Frontal cortex (tissue), 4 donors: ENCODE data around the gene NCKAP5. TPM values are rescaled to one million over a fixed set of nuclear protein-coding genes. Genes with fewer than 3 reads are reported as not detected.
A peak's percentile ranks its signal among the peaks of the same experiment; 100 is the strongest.

ENCODE experiments used
- DNase-seq, 2 donors: peaks; one replicate each; pipeline ENCODE4 v3.0.0; 2012; ENCODE audit warnings: low spot score in 2 of 2
- FAIRE-seq: peaks from 2 replicates; lab custom pipeline; 2012; peaks lifted over from hg19 to GRCh38; lab: Jason Lieb, UNC
- total RNA-seq: library from RNA; depleted of rRNA; stranded (reverse); fragments of >200 nt; gene quantifications from one replicate; pipeline ENCODE4 v1.2.3, GENCODE V29; 2014
- donor health status: control.
- donor health status: control.
- donor health status: control.

NCKAP5 gene
- total RNA-seq = 9.0 TPM

DNA sequence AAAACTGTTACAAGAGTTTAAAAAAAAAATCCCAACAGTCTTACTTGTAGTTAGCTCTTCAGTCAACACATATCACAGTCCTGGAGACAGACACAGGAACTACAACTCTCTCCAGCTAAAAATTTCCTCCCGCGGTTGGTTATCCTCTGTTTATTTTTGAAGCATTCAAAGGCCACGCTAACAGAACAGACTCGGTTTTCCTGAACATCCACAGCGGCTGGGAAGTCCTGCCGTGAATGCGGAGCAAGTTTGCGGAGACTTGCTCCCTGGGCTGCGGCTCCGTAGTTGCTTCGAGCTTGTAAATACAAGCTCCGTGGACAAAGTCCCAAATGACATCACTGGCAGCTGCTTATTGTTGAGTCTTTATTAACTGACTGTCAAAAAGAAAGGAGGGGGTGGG, at the start of gene NCKAP5:
Gene NCKAP5, minus strand, starts transcription at position 292 of the 400 bp plus-strand sequence. CDS start 50,937 bp downstream, outside the sequence.
- no peak for FAIRE-seq

DNA sequence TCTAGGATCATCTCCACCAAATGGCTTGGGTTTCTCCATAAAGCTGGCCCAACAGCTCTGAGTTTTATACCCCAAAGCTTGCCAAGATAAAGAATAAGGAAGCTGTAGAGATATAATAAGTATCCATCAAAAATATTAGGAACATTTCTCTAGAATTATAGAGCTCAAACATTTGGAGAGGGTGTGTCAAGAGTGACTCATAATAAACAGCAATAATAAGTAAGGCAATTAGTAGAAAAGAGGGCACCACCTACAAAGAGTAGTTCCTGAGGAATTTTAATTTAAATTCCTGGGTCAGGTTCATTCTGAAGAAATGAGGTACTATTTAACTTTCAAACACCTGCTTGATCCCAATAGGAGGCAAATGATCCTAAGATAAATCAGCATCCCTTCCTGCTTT, 41.4 kb upstream of the NCKAP5 start:
- no peak for FAIRE-seq
- DNase-seq = no peak

More for the DNA sequence above, at the start of gene NCKAP5:
- DNase-seq = peak in 1 of 2 donors; percentile 20

DNA sequence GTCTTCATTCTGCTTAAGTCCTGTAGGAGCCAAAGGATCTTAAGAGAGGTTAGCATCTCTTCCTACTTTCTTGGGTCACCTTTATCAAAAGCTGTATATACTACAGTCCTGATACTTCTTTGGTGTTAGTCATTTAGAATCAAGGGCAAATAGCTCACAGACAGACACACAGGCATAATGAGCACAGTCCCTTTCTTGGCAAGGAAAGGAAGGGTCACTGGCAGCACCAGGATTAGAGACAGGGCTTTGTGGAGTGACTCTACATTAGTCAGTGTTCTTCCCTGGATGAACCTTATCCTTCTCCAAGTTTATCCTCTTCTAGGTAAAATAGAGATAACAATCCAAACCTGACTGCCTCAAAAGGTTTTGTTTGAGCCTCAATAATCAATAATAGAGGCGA, 40.0 kb upstream of the NCKAP5 start:
- DNase-seq (no peak), FAIRE-seq (no peak)

DNA sequence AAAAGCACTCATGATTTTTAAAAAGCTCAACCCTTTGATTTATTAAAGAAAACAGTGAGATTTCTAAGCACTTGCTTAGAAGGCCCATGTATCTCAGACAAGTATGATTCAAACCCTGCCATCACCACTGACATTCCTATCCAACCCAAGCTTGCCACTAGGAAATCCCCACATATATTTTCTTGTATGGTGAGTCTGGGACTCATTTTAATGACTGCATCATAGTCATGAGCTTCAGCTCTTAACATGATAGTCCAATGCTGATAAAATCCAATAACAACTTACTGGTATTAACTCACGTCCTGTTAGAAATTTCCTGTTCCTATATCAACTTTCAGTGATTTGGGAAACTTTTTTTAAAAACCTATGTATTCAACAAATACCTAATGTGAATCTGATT, 39.4 kb upstream of the NCKAP5 start:
- no peak for FAIRE-seq
- DNase-seq = no peak

DNA sequence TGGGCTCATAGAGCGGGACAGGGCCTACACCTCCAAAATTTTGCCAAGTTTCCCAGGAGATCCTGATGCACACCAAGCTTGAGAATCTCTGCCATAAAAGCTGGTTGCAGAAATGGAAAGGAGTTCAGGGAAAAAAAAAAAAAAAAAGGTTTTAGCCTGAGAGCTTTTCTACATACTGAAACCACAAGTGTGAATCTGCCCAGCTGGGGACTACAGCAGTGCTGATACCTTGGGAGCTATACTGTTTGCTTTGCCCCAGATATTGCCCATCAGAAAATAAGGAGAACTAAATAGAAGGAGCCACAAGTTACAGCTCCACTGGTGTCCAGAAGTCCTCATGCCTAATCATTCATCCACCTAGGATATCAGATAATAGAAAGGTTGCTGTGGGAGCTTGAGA, 38.4 kb upstream of the NCKAP5 start:
- DNase-seq = no peak
- no peak for FAIRE-seq

DNA sequence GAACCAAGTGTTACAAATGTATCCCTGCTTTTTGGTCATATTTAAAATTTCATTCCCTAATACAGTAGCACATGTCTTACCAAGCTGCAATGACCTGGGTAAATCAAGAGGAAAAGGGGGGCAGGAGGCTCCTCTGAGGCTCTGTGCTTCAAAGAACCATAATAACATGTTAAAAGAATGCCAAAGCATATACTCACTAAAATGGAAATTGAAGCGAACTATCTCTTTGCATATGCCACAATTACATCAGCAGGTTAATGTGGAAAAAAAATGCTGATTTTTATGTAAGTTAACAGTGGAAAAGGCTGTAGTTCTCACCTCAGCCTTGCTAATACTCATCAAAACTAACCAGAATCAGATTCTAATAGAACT, 37.5 kb upstream of the NCKAP5 start:
- FAIRE-seq (no peak), DNase-seq (no peak)

DNA sequence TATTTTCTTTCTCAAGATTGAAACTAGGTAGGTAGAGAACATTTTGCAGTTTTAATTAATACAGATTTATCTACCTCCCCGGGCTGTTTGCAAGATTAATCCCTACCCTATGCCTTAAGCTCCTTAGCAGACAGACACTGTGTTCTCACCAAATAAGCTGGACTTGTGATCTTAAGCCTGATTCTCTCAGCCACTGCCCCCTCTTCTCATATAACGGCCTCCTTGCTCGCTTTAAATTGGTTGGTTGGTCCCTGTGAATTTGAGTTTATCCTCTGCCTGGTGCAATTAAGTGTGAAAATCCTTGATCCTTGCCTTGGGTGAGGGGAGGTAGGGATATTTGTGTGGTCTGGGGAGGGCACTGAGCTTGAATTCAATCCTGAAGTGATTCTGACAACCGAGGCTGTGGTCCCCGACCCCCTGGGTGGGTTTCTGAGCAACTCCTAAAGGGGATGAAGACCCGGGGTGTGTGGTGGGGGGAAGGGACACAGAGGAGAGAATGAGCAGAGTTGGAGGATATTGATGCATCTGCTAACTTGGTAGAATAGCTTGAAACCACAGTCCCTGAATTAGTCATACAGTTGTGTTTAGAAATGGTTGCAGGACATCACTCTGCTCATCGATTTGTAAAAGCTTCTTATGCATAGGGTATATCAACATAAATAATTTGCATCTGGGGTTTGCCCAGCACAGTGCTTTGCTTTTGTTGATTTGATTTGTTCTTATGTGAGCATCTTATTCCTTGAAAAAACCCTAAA, 36.9 kb upstream of the NCKAP5 start:
- DNase-seq (no peak), FAIRE-seq (no peak)

DNA sequence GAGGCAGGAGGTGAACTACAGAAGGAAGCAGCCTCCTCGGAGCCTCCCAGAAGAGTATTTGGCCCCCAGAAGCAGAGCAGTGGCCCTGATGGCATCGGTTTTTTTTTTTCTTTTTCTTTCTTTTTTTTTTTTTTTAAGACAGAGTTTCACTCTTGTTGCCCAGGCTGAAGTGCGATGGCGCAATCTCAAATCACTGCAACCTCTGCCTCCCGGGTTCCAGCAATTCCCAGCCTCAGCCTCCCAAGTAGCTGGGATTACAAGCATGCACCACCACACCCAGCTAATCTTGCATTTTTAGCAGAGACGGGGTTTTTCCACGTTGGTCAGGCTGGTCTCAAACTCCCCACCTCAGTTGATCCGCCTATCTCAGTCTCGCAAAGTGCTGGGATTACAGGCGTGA, 34.8 kb upstream of the NCKAP5 start:
- FAIRE-seq = no peak

DNA sequence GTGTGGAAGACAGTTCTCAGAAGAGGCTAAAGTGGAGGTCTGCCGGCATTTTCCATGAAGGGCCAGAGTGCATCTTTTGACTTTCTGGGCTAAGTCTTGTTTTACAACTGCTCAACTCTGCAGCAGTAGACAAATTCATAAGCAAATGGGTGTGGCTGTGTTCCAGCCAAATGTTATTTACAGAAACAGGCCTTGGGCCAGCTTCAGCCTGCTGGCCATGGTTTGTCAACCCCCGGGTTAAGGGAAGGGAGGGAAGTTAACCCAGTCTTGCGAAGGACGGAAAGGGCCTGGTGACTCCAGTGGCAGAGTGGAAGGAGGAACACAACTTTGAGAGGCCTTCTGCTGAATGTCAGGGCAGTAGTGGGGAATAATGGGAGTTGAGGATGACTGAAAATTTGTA, 34.3 kb upstream of the NCKAP5 start:
- no peak for FAIRE-seq
- no peak for DNase-seq

More for the DNA sequence above, 34.8 kb upstream of the NCKAP5 start:
- no peak for DNase-seq

DNA sequence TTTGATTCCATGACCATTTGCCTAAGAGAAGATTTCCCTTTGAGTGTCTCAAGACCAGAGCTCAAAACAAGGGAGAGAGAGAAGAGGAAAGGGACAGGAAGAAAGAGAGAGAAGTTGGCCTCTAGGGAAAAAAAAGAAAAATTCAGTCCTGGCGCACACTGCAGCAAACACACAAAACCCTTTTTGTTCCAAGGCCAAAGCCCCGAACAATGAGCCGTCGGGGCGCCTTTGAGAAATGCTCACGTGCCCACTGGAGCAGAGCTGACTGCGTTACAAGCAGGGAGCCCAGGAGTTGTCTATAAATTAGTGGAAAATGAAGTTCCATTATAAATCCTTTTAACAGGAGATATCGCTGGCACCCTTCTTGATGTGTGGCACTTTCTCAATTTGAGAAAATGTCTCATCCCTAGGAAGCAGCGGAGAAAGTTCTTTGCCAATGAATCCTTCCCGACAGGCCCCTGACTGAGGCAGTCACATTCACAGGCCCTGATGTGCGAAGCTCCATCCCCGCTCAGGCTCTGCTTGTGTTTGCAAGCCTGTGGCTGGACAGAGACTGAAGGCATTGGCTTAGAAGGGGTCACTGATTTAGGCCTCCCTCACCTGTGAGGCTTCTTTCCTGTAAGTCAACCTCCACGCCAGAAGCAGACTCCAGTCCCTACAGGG, 32.1 kb upstream of the NCKAP5 start:
- DNase-seq = no peak
- FAIRE-seq = no peak

DNA sequence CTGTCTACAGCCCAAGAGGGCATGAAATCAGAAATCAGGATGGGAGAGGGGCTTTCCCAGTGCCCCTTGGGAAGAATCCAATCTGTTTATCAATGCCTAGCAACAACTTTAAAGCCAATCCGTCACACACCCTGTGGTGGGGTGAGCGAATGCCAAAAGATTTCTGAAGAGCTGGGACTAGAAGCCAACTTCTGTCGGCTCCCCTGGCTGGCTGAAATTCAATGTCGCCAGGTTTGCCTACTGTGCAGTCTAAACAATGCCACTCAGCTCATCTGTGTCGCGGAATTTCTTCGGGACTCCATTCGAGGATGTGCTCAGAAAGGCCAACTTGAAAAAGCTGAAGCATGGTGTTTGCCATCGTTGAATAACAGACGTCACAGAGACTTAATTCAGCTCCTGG, 31.5 kb upstream of the NCKAP5 start:
- no peak for DNase-seq
- no peak for FAIRE-seq

DNA sequence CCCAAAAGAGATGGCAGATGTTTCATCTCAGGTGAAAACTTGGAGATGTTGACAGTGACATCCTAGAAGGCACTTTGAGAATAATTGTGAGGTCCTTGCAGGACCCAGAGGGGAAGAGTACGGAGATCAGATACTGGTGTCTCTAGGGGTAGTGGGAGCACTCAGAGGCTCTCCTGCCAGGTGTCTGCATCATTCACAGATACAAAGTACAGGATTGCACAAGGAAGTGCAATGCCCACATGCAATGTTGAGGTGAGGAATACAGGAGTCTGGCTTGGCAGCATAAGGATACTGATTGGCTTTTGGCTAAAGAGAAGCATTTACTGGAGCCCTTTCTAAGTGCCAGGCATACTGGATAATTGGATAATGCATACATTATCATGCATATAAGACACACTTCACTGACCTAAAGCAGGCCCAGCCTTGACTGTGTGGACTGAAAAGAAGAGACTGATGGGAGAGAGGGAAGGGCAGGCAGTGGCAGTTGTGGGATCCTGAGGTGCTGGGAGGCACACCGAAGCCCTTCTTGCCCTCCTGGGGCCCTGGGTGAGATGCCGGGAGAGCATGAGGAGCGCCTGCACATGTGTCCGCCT, 31.0 kb upstream of the NCKAP5 start:
- DNase-seq = no peak
- FAIRE-seq = no peak

DNA sequence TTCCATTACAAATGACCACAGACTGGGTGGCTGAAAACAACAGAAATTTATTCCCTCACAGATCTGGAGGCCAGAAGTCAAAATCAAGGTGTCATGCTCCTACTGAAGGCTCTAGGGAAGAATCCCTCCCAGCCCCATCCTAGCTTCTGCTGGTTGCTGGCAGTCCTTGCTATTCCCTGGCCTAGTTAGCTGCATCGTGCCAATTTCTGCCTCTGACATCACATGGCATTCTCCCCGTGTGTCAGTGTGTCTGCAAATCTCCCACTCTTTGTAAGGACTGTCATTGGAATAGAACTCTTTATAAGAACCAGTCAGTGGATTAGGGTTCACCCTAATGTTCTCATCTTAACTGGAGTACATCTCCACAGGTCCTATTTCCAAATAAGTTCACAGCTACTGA, 30.5 kb upstream of the NCKAP5 start:
- no peak for FAIRE-seq
- no peak for DNase-seq

DNA sequence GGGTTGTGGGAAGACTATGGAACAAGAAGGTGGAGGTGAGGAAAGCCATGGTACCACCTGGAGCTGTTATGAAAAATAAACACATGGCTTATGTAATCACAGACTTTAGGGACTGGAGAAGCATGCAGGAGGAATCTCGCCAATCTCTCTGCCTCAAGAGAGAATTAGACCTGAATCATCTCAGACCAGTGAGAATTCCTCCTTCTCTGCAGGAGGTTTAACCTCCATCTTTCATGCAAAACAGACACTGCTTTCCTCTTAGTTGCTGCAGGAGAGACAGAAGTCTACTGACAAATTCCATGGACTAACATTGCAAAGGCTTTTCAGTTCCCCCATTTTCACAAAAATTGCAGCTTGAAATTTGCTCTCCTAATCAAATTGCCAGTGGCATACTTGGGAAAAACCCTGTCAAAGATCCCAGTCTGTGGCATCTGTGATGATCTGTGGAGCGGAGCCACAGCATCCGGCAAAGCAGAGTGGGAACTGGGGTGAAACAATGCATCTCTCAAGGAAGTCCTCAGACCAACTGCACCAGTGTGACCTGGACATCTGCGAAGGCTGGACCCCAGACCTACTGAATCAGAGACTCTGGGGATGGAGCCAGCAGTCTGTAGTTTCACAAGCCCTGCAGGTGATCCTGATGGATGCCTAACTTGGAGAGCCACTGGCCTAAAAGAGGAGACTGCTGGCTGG, 28.6 kb upstream of the NCKAP5 start:
- DNase-seq = no peak
- no peak for FAIRE-seq

DNA sequence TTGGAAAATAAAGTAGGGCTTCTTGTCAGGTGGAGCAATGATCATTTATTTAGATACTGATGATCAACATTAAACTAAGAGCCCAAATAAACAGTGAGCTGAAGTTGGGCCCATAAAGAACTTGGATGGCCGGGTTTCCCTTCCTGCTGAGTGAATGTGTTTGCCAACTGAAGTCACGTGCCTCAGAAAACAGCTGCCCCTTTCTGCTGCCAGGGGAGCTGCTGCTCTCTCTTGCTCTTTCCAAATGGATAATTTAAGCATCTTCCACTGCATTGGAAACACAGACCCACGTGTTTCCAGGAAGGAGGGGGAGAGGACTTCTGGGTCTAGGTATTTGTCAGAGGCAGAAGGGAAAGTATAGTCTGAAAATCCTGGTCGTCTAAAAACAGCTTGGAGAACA, 22.9 kb upstream of the NCKAP5 start:
- FAIRE-seq = peak; percentile 8

DNA sequence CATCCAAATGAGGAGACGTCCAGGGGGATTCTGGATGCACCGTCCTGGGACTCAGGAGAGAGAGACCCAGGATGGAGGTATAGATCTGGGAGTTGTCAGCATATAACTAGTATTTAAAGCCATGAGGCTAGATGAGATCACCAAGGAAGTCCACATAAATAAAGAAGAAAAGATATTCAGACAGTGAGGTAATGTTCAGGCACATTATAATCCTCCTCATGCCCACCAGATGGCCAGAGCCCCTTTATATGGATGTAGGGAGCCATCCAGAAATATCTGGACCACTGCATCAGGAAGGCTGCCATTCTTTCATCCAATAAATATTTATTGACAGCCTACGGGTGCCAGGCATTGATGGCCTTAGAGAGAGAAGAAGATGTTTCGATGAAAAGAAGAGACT, 21.2 kb upstream of the NCKAP5 start:
- FAIRE-seq (no peak), DNase-seq (no peak)

More for the DNA sequence above, 22.9 kb upstream of the NCKAP5 start:
- peak in 1 of 2 donors; percentile 25 for DNase-seq

DNA sequence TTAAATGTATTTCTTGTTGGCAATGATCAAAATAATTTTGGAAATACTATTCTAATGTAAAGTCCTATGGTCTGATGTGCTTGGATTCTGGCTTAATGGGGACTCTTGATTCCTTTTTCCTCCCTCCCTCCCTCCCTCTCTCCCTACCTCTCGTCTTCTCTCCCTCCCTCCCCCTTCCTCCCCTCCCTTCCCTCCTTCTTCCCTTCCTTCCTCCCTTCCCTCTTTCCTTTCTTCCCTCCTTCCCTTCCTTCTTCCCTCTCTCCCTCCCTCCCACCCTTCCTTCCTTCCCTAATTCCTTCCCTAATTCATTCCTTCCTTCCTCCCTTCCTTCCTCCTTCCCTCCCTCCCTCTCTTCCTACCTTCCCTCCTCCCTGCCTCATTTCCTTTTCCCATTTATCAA, 19.9 kb upstream of the NCKAP5 start:
- FAIRE-seq = no peak
- no peak for DNase-seq

DNA sequence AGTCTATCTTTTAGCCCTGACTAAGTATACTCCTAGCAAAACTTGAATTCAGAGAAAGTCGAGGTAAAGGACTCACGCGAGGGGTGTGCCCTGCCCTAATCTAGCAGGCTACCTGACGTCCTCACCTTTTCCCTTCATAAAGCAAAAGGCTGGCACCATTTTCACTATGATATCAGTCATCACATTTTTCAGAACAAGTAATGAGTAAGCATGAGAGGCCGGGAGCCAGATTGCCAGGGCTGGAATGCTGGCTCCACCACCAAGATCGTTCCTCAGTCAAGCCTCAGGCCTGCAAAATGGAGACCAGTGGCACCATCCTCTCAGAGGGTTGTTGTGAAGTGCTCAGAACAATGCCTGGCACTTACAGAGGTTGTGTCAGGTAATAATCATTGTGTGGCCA, 18.7 kb upstream of the NCKAP5 start:
- no peak for DNase-seq
- FAIRE-seq = no peak

DNA sequence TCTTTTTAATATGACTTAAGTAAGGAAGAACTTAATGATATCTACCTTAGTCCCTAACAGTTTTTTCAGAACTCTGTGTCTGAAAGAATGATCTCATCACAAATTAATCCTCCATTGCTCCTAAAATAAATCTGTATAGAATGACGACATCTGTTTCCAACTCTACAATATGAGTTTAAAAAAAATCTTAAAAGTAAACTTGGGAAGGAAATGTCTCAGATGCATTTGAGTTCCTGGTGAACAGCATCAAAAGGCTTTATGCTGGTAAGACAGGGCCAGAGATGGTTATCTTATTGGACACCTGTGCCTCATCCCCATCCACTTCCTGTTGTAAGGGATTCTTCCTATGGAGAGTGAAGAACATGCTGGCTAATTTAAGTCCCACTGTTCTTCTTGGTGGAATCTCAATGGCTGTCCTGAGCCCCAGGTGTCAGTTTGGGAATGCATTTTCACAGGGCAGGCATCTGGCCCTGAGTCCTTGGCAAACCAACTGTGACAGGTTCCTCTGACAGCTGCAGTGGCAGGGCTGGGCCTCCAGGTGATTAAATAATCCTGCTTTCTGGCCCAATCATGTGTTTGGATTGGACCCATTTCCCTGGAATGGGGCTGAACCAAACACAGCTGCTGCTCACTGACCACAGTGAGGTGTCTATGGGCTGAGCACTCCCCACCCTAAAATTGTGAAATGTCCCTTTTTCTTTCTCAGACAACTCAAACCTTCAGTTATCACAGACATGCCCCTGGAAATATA, 12.9 kb upstream of the NCKAP5 start:
- DNase-seq (no peak), FAIRE-seq (no peak)

DNA sequence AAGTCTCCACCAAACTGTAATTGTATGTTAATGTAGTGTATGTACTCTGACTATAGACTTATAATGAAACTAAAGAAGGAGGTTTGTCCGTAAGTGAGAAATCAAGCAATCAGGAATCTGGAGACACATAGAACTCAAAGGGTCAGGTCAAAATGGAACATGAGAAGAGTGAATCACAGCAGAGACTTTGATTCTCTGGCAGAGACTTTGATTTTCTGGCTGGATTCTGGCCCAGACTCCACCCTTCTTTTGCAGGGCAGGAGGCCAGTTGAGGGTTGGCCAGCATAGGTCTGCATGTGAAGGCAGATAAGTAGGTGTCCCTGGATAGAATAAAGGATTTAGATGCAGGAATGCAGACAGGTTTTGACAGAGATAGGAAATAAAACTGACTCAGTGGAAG, 11.0 kb upstream of the NCKAP5 start:
- FAIRE-seq = no peak
- no peak for DNase-seq
